B cell (primary cell): ENCODE data around the gene WDR26. TPM values are rescaled to one million over a fixed set of nuclear protein-coding genes. Genes with fewer than 3 reads are reported as not detected.

Experiments used
- ATAC-seq: fragments of 200-7000 bp; cut with Tn5 transposase; one replicate; pipeline ENCODE4 v1.10.0; 2021; ENCODE audit warnings: low read depth, mild to moderate bottlenecking, moderate number of reproducible peaks, moderate library complexity
- CTCF ChIA-PET: fragments of 350-600 bp; sonication (Branson Sonifier 250); formaldehyde crosslinking; loops from one replicate; lab custom pipeline; 2021; ENCODE audit warnings: antibody characterized with exemption, inconsistent platforms; lab: Charles Lee
- POLR2A ChIA-PET: fragments of 350-600 bp; sonication (Branson Sonifier 250); formaldehyde crosslinking; loops from one replicate; lab custom pipeline; 2021; ENCODE audit warnings: antibody characterized with exemption; lab: Charles Lee
- DNase-seq: peaks from one replicate; pipeline ENCODE4 v3.0.0; 2013
- H2AFZ ChIP-seq: 2 replicates; pipeline ENCODE4 v1.6.1; 2012; ENCODE audit warnings: mild to moderate bottlenecking, low read depth, low read length; ENCODE audit not compliant: insufficient read depth, poor library complexity, severe bottlenecking
- H3K27ac ChIP-seq, 2 donors: 1 replicate in 1 of 2; 2 replicates in 1 of 2; pipeline ENCODE4 v1.5.1; 2012 to 2013; ENCODE audit warnings: low read length in 2 of 2, mild to moderate bottlenecking in 2 of 2, moderate library complexity in 1 of 2
- H3K27me3 ChIP-seq, 4 experiments: fragments of 200-600 bp in 1 of 4; sonication (generic) in 1 of 4; replicated peaks in 1 of 4; 1 replicate in 2 of 4; 2 replicates in 2 of 4; pipeline versions ENCODE4 v1.6.1 to v1.7.0; 2013 to 2016; ENCODE audit warnings: low read length in 3 of 4, mild to moderate bottlenecking in 2 of 4, mixed read lengths in 1 of 4, moderate library complexity in 1 of 4; ENCODE audit not compliant: insufficient read depth in 4 of 4, control insufficient read depth in 3 of 4; ENCODE audit errors: control extremely low read depth in 1 of 4
- H3K36me3 ChIP-seq, 2 experiments: replicated peaks in 1 of 2; 1 replicate in 1 of 2; 2 replicates in 1 of 2; pipeline versions ENCODE4 v1.6.1 to v1.7.1; 2013; ENCODE audit warnings: low read length in 1 of 2; ENCODE audit not compliant: insufficient read depth in 2 of 2, control insufficient read depth in 1 of 2; ENCODE audit errors: control extremely low read depth in 1 of 2, extremely low read depth in 1 of 2
- H3K4me1 ChIP-seq, 2 donors: fragments of 200-600 bp in 1 of 2; sonication (generic) in 1 of 2; 1 replicate in 1 of 2; 2 replicates in 1 of 2; pipeline versions ENCODE4 v1.5.1 to v1.6.1; 2013 to 2017; ENCODE audit warnings: low read length in 2 of 2; ENCODE audit not compliant: control insufficient read depth in 2 of 2, insufficient read depth in 2 of 2
- H3K4me2 ChIP-seq: replicated peaks from 2 replicates; pipeline ENCODE3; 2012; ENCODE audit warnings: mild to moderate bottlenecking, low read depth, low read length; ENCODE audit not compliant: poor library complexity, severe bottlenecking
- H3K4me3 ChIP-seq, 5 experiments: fragments of 200-600 bp in 1 of 5; sonication (generic) in 1 of 5; 1 replicate in 3 of 5; 2 replicates in 2 of 5; pipeline versions ENCODE4 v1.5.1 to v1.7.0; 2011 to 2016; ENCODE audit warnings: low read length in 4 of 5, mild to moderate bottlenecking in 4 of 5, low read depth in 2 of 5, control low read depth in 1 of 5, moderate library complexity in 1 of 5; ENCODE audit not compliant: insufficient read depth in 1 of 5; ENCODE audit errors: control extremely low read depth in 1 of 5, extremely low read depth in 1 of 5
- H3K79me2 ChIP-seq: fragments of 200-600 bp; sonication (generic); one replicate; pipeline ENCODE4 v1.6.0; 2016; ENCODE audit warnings: low read length; ENCODE audit not compliant: control insufficient read depth, insufficient read depth
- H3K9ac ChIP-seq: fragments of 200-600 bp; sonication (generic); 2 replicates; pipeline ENCODE4 v1.6.1; 2017; ENCODE audit warnings: mild to moderate bottlenecking, low read length, moderate library complexity
- H3K9me3 ChIP-seq, 3 donors: one replicate each; pipeline versions ENCODE4 v1.6.1 to v1.7.1; 2013; ENCODE audit warnings: low read length in 2 of 3; ENCODE audit not compliant: control insufficient read depth in 2 of 3, insufficient read depth in 1 of 3; ENCODE audit errors: control extremely low read depth in 1 of 3
- H4K20me1 ChIP-seq: 2 replicates; pipeline ENCODE4 v1.6.0; 2012; ENCODE audit warnings: mild to moderate bottlenecking, low read length; ENCODE audit not compliant: insufficient read depth, control insufficient read depth, poor library complexity, severe bottlenecking
- H3K27ac Mint-ChIP-seq: one replicate; pipeline ENCODE4 v1.8.0; 2021; ENCODE audit warnings: mixed read lengths
- H3K27me3 Mint-ChIP-seq: one replicate; pipeline ENCODE4 v1.8.0; 2021; ENCODE audit warnings: mixed read lengths
- H3K4me1 Mint-ChIP-seq: one replicate; pipeline ENCODE4 v1.8.0; 2021; ENCODE audit warnings: mixed read lengths
- H3K4me3 Mint-ChIP-seq: one replicate; pipeline ENCODE4 v1.8.0; 2021; ENCODE audit warnings: mixed read lengths
- H3K9me3 Mint-ChIP-seq: one replicate; pipeline ENCODE4 v1.8.0; 2022; ENCODE audit warnings: mixed read lengths; ENCODE audit not compliant: insufficient read depth
- EZH2 ChIP-seq: IDR thresholded peaks from 2 replicates; pipeline ENCODE4 v1.6.1; 2012; ENCODE audit warnings: borderline replicate concordance, low read depth, mild to moderate bottlenecking, moderate library complexity, low read length; ENCODE audit not compliant: insufficient read depth, poor library complexity, severe bottlenecking
- WGBS: methylation state at CpG from one replicate; pipeline ENCODE4 v1.1.5; 2013; ENCODE audit warnings: missing lambda C conversion rate; ENCODE audit not compliant: insufficient coverage; 5-methylcytosine and 5-hydroxymethylcytosine counted together
- intact Hi-C: fragments of 100-400 bp; cut with micrococcal nuclease; formaldehyde crosslinking; loops from one replicate; pipeline ENCODE4 v1.10.0; 2022
- polyA plus RNA-seq: library from polyadenylated mRNA; depleted of rRNA; stranded (reverse); fragments of >200 nt; gene quantifications from 2 replicates; pipeline ENCODE4 v1.2.3, GENCODE V29; 2012
- total RNA-seq, 2 donors: library from RNA; stranded (reverse); fragments of 120-200 nt in 1 of 2; gene quantifications; 1 replicate in 1 of 2; 2 replicates in 1 of 2; pipeline versions ENCODE4 v1.2.3 to v1.2.4, GENCODE V29; 2013 to 2022
- TF ChIP-seq, protein P1 (sequence below): fragments of 200-600 bp; IDR thresholded peaks from one replicate; pipeline ENCODE4 v1.8.0; 2022; ENCODE audit warnings: antibody characterized with exemption, mild to moderate bottlenecking

WDR26 gene
- total and polyA plus RNA-seq, 2 donors (not counting 1 experiment from before 2014, with no cell fraction given), result 35.7 to 108 TPM

DNA sequence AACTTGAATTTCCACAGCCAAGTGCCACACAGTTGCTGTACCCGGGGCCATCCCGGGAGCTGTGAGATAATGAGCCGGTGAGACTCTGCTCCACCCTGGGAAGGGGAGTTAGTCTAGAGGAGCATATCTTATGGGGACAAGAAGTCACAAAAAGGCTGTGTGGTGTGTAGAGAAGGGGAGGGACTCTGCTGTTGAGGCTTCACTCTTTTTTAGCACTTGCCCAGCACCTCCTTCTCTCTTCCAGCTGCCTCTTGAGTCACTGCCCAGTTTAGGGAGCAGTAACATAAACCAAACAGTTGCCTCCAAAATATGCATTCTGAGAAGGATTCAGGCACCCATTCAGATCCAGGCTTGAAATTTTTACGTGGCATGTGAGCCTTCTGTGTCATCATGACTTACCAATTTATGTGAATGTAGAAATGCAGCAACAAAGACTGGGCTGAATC, 744 bp upstream of the WDR26 start:
- H3K9me3 ChIP-seq, result no peaks in the 10 kb centered on the region
- no peak for TF ChIP-seq EZH2
- TF ChIP-seq, protein P1, sequence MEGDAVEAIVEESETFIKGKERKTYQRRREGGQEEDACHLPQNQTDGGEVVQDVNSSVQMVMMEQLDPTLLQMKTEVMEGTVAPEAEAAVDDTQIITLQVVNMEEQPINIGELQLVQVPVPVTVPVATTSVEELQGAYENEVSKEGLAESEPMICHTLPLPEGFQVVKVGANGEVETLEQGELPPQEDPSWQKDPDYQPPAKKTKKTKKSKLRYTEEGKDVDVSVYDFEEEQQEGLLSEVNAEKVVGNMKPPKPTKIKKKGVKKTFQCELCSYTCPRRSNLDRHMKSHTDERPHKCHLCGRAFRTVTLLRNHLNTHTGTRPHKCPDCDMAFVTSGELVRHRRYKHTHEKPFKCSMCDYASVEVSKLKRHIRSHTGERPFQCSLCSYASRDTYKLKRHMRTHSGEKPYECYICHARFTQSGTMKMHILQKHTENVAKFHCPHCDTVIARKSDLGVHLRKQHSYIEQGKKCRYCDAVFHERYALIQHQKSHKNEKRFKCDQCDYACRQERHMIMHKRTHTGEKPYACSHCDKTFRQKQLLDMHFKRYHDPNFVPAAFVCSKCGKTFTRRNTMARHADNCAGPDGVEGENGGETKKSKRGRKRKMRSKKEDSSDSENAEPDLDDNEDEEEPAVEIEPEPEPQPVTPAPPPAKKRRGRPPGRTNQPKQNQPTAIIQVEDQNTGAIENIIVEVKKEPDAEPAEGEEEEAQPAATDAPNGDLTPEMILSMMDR, result no peak
- H3K4me3 Mint-ChIP-seq, result peak overlapping the region; percentile 99
- peak overlapping the region; percentile 84 for H3K4me2 ChIP-seq
- intact Hi-C loops, result loop anchor here (1.0 to 10.0 kb wide), 3 partner anchors 79 to 441 kb away; partner anchors contain the start of genes CNIH4 and DEGS1
- peaks cover 44% of the 10 kb centered on the region for H3K4me1 Mint-ChIP-seq
- H3K27ac Mint-ChIP-seq, result peak overlapping the region; percentile 99
- no peaks in the 10 kb centered on the region for H3K9me3 Mint-ChIP-seq
- ChIA-PET POLR2A (interaction anchor here (0.5 kb wide), 1 partner anchor 25 kb away, joined by 3 read pairs; no protein-coding TSS in a partner anchor), CTCF (interaction anchor here (0.8 kb wide), 1 partner anchor 22 kb away, joined by 7 read pairs; no protein-coding TSS in a partner anchor)
- H3K4me3 ChIP-seq, result peak overlapping the region; percentile 65 to 97 (median 92)
- H3K4me1 ChIP-seq, result peaks cover 27 to 39% of the 10 kb centered on the region in 2 donors
- ATAC-seq, result no peak
- peaks cover 71% of the 10 kb centered on the region for H3K79me2 ChIP-seq
- peak overlapping the region; percentile 92 to 93 for H3K27ac ChIP-seq
- peak overlapping the region; percentile 88 for H3K9ac ChIP-seq
- H3K27me3 ChIP-seq, result no peaks in the 10 kb centered on the region
- DNase-seq, result no peak
- H3K27me3 Mint-ChIP-seq, result no peaks in the 10 kb centered on the region
- peak overlapping the region; percentile 98 for H2AFZ ChIP-seq
- 0% methylated on average over 3 of the region's 4 CpGs for WGBS
- peaks cover 0 to 2% of the 10 kb centered on the region in 2 experiments for H3K36me3 ChIP-seq
- H4K20me1 ChIP-seq, result peaks cover 19% of the 10 kb centered on the region
